ENCODE measurements around the gene NR1D1. TPM values are rescaled to one million over a fixed set of nuclear protein-coding genes. Genes with fewer than 3 reads are reported as not detected.

NR1D1 gene
- polyA plus RNA-seq, 3 donors: 3.2 to 4.7 (median 3.7) TPM

DNA sequence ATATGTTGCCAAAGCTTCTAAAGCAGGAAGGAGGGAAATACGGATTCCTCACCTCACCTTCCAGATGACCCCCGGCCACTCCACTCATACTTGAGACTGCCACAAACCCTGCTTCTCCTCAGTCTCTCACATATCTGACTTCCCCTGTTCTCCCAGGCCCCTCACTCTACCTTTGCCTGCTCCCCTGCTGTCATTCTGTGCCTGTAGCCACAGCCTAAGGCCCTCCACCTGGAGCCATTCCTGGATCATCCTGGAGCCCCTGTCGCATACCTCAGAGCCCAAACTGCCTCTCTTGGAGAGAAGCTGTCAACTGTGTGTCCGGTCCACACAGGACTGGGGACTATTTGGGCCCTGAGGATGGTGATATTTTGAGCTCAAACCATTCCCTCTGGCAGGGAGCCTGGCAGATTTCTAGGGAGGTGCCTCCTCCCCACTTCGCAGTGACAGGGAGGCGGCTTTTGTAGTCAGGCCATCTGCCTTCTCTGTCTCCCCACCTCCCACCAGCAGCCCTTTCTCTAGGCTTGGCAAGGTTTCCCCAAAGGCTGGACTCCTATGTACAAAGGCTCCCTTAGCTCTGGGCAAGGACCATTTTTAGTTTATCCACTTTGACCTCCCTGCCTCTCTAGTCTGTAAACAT is 43.9 kb downstream of the NR1D1 start:
- DNase-seq (ENCODE audit: extremely low read depth in 1 of 11, low read depth in 9 of 11, low spot score in 4 of 11): no peak

Other genes starting within 250 kb of the NR1D1 start
- gene IKZF3, start 236.3 kb downstream of the NR1D1 start, polyA plus RNA-seq (ENCODE audit: insufficient read length in 3 of 3): under 1 TPM; 0.11 to 0.30 (median 0.23) TPM
- not detected for gene ZPBP2, start 232.4 kb downstream of the NR1D1 start, polyA plus RNA-seq (ENCODE audit: insufficient read length in 3 of 3)
- gene GSDMB, start 182.0 kb downstream of the NR1D1 start, polyA plus RNA-seq (ENCODE audit: insufficient read length in 3 of 3): 10 to 100 TPM; 11.8 to 27.9 (median 13.8) TPM
- 10 to 100 TPM; 87.8 to 92.0 (median 88.8) TPM for gene ORMDL3, start 173.0 kb downstream of the NR1D1 start, polyA plus RNA-seq (ENCODE audit: insufficient read length in 3 of 3)
- gene LRRC3C, start 172.9 kb downstream of the NR1D1 start, polyA plus RNA-seq (ENCODE audit: insufficient read length in 3 of 3): under 1 TPM in 1 of 3 donors, not detected in 2; 0.11 TPM
- 1 to 10 TPM in 2 of 3 donors, under 1 TPM in 1; 0.64 to 2.8 (median 2.5) TPM for gene GSDMA, start 137.6 kb downstream of the NR1D1 start, polyA plus RNA-seq (ENCODE audit: insufficient read length in 3 of 3)
- 100 to 1,000 TPM; 109 to 129 (median 110) TPM for gene PSMD3, start 119.8 kb downstream of the NR1D1 start, polyA plus RNA-seq (ENCODE audit: insufficient read length in 3 of 3)
- not detected for gene CSF3, start 85.1 kb downstream of the NR1D1 start, polyA plus RNA-seq (ENCODE audit: insufficient read length in 3 of 3)
- gene MED24, start 46.2 kb downstream of the NR1D1 start, polyA plus RNA-seq (ENCODE audit: insufficient read length in 3 of 3): 100 to 1,000 TPM in 2 of 3 donors, 10 to 100 TPM in 1; 97.1 to 139 (median 105) TPM
- 10 to 100 TPM; 46.9 to 57.1 (median 51.1) TPM for gene THRA, start 37.6 kb downstream of the NR1D1 start, polyA plus RNA-seq (ENCODE audit: insufficient read length in 3 of 3)
- gene MSL1, start 21.4 kb upstream of the NR1D1 start, polyA plus RNA-seq (ENCODE audit: insufficient read length in 3 of 3): 100 to 1,000 TPM; 149 to 176 (median 160) TPM
- gene CASC3, start 39.9 kb upstream of the NR1D1 start, polyA plus RNA-seq (ENCODE audit: insufficient read length in 3 of 3): 100 to 1,000 TPM in 2 of 3 donors, 10 to 100 TPM in 1; 97.9 to 112 (median 109) TPM
- gene RAPGEFL1, start 76.9 kb upstream of the NR1D1 start, polyA plus RNA-seq (ENCODE audit: insufficient read length in 3 of 3): 10 to 100 TPM in 1 of 3 donors, 1 to 10 TPM in 2; 8.0 to 11.5 (median 9.0) TPM
- gene WIPF2, start 118.7 kb upstream of the NR1D1 start, polyA plus RNA-seq (ENCODE audit: insufficient read length in 3 of 3): 10 to 100 TPM; 27.4 to 35.9 (median 28.7) TPM
- 10 to 100 TPM; 17.1 to 27.8 (median 25.1) TPM for gene CDC6, start 187.3 kb upstream of the NR1D1 start, polyA plus RNA-seq (ENCODE audit: insufficient read length in 3 of 3)
- gene RARA, start 208.6 kb upstream of the NR1D1 start, polyA plus RNA-seq (ENCODE audit: insufficient read length in 3 of 3): 10 to 100 TPM; 37.9 to 41.5 (median 41.0) TPM